HepG2 (cell line): ENCODE measurements around the gene ATP9A. TPM values are rescaled to one million over a fixed set of nuclear protein-coding genes. Genes with fewer than 3 reads are reported as not detected.

Experiments
- ERF ChIP-seq: IDR thresholded peaks from 2 replicates; pipeline ENCODE4 v1.6.1; 2018; ENCODE audit warnings: missing biosample characterization, missing genetic modification reagents
- LCORL ChIP-seq, 2 experiments: fragments of 450-650 bp in 1 of 2; sonication (generic) in 1 of 2; formaldehyde crosslinking in 1 of 2; IDR thresholded peaks; 2 replicates each; pipeline versions ENCODE4 v1.5.0 to v1.6.1; 2017 to 2020; ENCODE audit warnings: antibody characterized with exemption in 1 of 2, missing genetic modification reagents in 1 of 2
- MAFK ChIP-seq, 2 experiments: IDR thresholded peaks in 1 of 2; conservative IDR thresholded peaks in 1 of 2; 2 replicates each; pipeline ENCODE4 v1.6.1; 2011; ENCODE audit warnings: improper control_type of control experiment in 2 of 2, low read length in 2 of 2
- NFIB ChIP-seq: sonication (generic); formaldehyde crosslinking; IDR thresholded peaks from 2 replicates; pipeline ENCODE4 v1.9.0; 2021; ENCODE audit warnings: missing genetic modification reagents, mild to moderate bottlenecking, borderline replicate concordance
- NR1H2 ChIP-seq: sonication (generic); formaldehyde crosslinking; IDR thresholded peaks from 2 replicates; pipeline ENCODE4 v1.8.1; 2022; ENCODE audit warnings: low read depth, missing genetic modification reagents, borderline replicate concordance
- POLR2A ChIP-seq, 2 experiments: IDR thresholded peaks; 2 replicates each; pipeline ENCODE4 v1.6.1; 2011; ENCODE audit warnings: low read depth in 2 of 2, low read length in 2 of 2, mild to moderate bottlenecking in 1 of 2, moderate library complexity in 1 of 2; ENCODE audit not compliant: insufficient read depth in 1 of 2
- RAD21 ChIP-seq: fragments of 450-650 bp; formaldehyde crosslinking; IDR thresholded peaks from 2 replicates; pipeline ENCODE4 v1.5.0; 2020; ENCODE audit warnings: mild to moderate bottlenecking
- TCF7L2 ChIP-seq: IDR thresholded peaks from 2 replicates; pipeline ENCODE4 v1.6.1; 2011; ENCODE audit warnings: mild to moderate bottlenecking, low read depth, low read length, moderate library complexity
- ZNF136 ChIP-seq: sonication (generic); formaldehyde crosslinking; IDR thresholded peaks from 2 replicates; pipeline ENCODE4 v1.8.1; 2022; ENCODE audit warnings: low read depth, mild to moderate bottlenecking, moderate library complexity, missing genetic modification reagents
- ZNF687 ChIP-seq: sonication (generic); formaldehyde crosslinking; IDR thresholded peaks from 2 replicates; pipeline ENCODE4 v1.5.1; 2020; ENCODE audit warnings: mild to moderate bottlenecking, missing genetic modification reagents, moderate library complexity
- ZNF850 ChIP-seq: sonication (generic); formaldehyde crosslinking; conservative IDR thresholded peaks from 2 replicates; pipeline ENCODE4 v1.9.0; 2021; ENCODE audit warnings: mild to moderate bottlenecking, missing genetic modification reagents
- ZSCAN21 ChIP-seq: sonication (generic); formaldehyde crosslinking; IDR thresholded peaks from 2 replicates; pipeline ENCODE4 v1.8.0; 2022; ENCODE audit warnings: mild to moderate bottlenecking, missing genetic modification reagents, moderate library complexity, borderline replicate concordance
- polyA plus RNA-seq, 8 experiments: library from polyadenylated mRNA; depleted of rRNA in 3 of 8; stranded (reverse) in 7 of 8; unstranded in 1 of 8; fragments of >200 nt; fragmentation: Illumina TruSeq in 4 of 8; extraction: Trizol in 4 of 8; gene quantifications; 2 replicates each; pipeline versions ENCODE4 v1.2.1 to v1.2.3, GENCODE V29; 2011 to 2016; ENCODE audit warnings: low read depth in 4 of 8, missing spikeins in 1 of 8, mixed read lengths in 1 of 8; ENCODE audit not compliant: insufficient read depth in 1 of 8
- total RNA-seq, 5 experiments: library from RNA; depleted of rRNA; stranded (reverse); fragments of >200 nt; fragmentation: Illumina TruSeq; extraction: Trizol; gene quantifications; 2 replicates each; pipeline ENCODE4 v1.2.3, GENCODE V29; 2016; ENCODE audit warnings: low read depth in 1 of 5
- TF ChIP-seq, protein P1 (sequence below), 2 experiments: sonication (generic) in 1 of 2; formaldehyde crosslinking in 1 of 2; IDR thresholded peaks; 2 replicates each; pipeline versions ENCODE4 v1.5.1 to v1.6.1; 2011 to 2020; ENCODE audit warnings: borderline replicate concordance in 1 of 2, low read depth in 1 of 2, low read length in 1 of 2, mild to moderate bottlenecking in 1 of 2, missing genetic modification reagents in 1 of 2, moderate library complexity in 1 of 2
- TF ChIP-seq, protein P2 (sequence below): sonication (generic); formaldehyde crosslinking; IDR thresholded peaks from 2 replicates; pipeline ENCODE4 v1.4.0; 2020; ENCODE audit warnings: low read depth, mild to moderate bottlenecking, missing genetic modification reagents
- TF ChIP-seq, protein P3 (sequence below): sonication (generic); formaldehyde crosslinking; IDR thresholded peaks from 2 replicates; pipeline ENCODE4 v1.4.0; 2020; ENCODE audit warnings: missing genetic modification reagents, mild to moderate bottlenecking, borderline replicate concordance
- TF ChIP-seq, protein P4 (sequence below): sonication (generic); formaldehyde crosslinking; IDR thresholded peaks from 2 replicates; pipeline ENCODE4 v1.5.0; 2020; ENCODE audit warnings: mild to moderate bottlenecking, missing genetic modification reagents

Gene ATP9A
- total and polyA plus RNA-seq, 2 of the 13 experiments (the other 11 are each of a cell fraction or from before 2014, with no cell fraction given), result 11.8 to 18.5 TPM

GRCh38 chr20:51811042-51811355, 42.8 kb upstream of the ATP9A start (continued):
- TF ChIP-seq, protein P1, sequence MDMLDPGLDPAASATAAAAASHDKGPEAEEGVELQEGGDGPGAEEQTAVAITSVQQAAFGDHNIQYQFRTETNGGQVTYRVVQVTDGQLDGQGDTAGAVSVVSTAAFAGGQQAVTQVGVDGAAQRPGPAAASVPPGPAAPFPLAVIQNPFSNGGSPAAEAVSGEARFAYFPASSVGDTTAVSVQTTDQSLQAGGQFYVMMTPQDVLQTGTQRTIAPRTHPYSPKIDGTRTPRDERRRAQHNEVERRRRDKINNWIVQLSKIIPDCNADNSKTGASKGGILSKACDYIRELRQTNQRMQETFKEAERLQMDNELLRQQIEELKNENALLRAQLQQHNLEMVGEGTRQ (IDR thresholded peaks at IDR 0.05; ENCODE audit: low read depth, low read length), result no peak
- TF ChIP-seq, protein P1 (CRISPR knock-in tag; IDR thresholded peaks at IDR 0.05; ENCODE audit: borderline replicate concordance), result no peak
- no peak for TF ChIP-seq ZNF687
- TF ChIP-seq MAFK (conservative IDR thresholded peaks at IDR 0.05 in 1 of 2, IDR thresholded peaks at IDR 0.05 in 1 of 2; ENCODE audit: low read length in 2 of 2), result no peak
- TF ChIP-seq POLR2A (IDR thresholded peaks at IDR 0.05; ENCODE audit: insufficient read depth in 1 of 2, low read depth in 2 of 2, low read length in 2 of 2), result no peak
- TF ChIP-seq ERF (CRISPR knock-in tag), result peak; percentile 80
- TF ChIP-seq LCORL (IDR thresholded peaks at IDR 0.05), result peak; percentile 48; the same call in 1 of the 2 replicates
- peak; percentile 94 for TF ChIP-seq LCORL (CRISPR knock-in tag; IDR thresholded peaks at IDR 0.05)
- TF ChIP-seq, protein P2, sequence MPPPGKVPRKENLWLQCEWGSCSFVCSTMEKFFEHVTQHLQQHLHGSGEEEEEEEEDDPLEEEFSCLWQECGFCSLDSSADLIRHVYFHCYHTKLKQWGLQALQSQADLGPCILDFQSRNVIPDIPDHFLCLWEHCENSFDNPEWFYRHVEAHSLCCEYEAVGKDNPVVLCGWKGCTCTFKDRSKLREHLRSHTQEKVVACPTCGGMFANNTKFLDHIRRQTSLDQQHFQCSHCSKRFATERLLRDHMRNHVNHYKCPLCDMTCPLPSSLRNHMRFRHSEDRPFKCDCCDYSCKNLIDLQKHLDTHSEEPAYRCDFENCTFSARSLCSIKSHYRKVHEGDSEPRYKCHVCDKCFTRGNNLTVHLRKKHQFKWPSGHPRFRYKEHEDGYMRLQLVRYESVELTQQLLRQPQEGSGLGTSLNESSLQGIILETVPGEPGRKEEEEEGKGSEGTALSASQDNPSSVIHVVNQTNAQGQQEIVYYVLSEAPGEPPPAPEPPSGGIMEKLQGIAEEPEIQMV, result no peak
- no peak for TF ChIP-seq ZNF136
- no peak for TF ChIP-seq NR1H2 (CRISPR knock-in tag)
- no peak for TF ChIP-seq ZSCAN21 (CRISPR knock-in tag)
- TF ChIP-seq, protein P3, sequence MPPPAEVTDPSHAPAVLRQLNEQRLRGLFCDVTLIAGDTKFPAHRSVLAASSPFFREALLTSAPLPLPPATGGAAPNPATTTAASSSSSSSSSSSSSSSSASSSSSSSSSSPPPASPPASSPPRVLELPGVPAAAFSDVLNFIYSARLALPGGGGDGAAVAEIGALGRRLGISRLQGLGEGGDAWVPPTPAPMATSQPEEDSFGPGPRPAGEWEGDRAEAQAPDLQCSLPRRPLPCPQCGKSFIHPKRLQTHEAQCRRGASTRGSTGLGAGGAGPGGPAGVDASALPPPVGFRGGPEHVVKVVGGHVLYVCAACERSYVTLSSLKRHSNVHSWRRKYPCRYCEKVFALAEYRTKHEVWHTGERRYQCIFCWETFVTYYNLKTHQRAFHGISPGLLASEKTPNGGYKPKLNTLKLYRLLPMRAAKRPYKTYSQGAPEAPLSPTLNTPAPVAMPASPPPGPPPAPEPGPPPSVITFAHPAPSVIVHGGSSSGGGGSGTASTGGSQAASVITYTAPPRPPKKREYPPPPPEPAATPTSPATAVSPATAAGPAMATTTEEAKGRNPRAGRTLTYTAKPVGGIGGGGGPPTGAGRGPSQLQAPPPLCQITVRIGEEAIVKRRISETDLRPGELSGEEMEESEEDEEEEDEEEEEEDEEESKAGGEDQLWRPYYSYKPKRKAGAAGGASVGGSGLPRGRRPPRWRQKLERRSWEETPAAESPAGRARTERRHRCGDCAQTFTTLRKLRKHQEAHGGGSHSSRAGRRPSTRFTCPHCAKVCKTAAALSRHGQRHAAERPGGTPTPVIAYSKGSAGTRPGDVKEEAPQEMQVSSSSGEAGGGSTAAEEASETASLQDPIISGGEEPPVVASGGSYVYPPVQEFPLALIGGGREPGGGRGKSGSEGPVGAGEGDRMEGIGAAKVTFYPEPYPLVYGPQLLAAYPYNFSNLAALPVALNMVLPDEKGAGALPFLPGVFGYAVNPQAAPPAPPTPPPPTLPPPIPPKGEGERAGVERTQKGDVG (CRISPR knock-in tag), result no peak
- no peak for TF ChIP-seq NFIB
- TF ChIP-seq RAD21 (CRISPR knock-in tag), result no peak
- no peak for TF ChIP-seq ZNF850
- TF ChIP-seq TCF7L2, result no peak
- TF ChIP-seq, protein P4, sequence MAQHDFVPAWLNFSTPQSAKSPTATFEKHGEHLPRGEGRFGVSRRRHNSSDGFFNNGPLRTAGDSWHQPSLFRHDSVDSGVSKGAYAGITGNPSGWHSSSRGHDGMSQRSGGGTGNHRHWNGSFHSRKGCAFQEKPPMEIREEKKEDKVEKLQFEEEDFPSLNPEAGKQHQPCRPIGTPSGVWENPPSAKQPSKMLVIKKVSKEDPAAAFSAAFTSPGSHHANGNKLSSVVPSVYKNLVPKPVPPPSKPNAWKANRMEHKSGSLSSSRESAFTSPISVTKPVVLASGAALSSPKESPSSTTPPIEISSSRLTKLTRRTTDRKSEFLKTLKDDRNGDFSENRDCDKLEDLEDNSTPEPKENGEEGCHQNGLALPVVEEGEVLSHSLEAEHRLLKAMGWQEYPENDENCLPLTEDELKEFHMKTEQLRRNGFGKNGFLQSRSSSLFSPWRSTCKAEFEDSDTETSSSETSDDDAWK (CRISPR knock-in tag), result no peak
